T-helper 2 cell treated with Interferon-gamma antibody and Interleukin-4, amounts not matched to agents 5 μg/mL and 100 μg/mL, for 36 hours (primary cell): Measurements from ENCODE around the gene OLR1.
A peak's percentile ranks its signal among the peaks of the same experiment; 100 is the strongest.

Experiments
- DNase-seq: peaks from one replicate; pipeline ENCODE4 v3.0.0; 2021; ENCODE audit warnings: low spot score
- H3K27ac Mint-ChIP-seq: one replicate; pipeline ENCODE4 v1.8.0; 2021; ENCODE audit warnings: mild to moderate bottlenecking, mixed read lengths
- H3K27me3 Mint-ChIP-seq: one replicate; pipeline ENCODE4 v1.8.0; 2021; ENCODE audit warnings: low read depth, mixed read lengths
- H3K36me3 Mint-ChIP-seq: one replicate; pipeline ENCODE4 v1.8.0; 2021; ENCODE audit warnings: low read depth, mixed read lengths
- H3K4me1 Mint-ChIP-seq: one replicate; pipeline ENCODE4 v1.8.0; 2021; ENCODE audit warnings: low read depth, mixed read lengths
- H3K4me3 Mint-ChIP-seq: one replicate; pipeline ENCODE4 v1.8.0; 2022; ENCODE audit warnings: mild to moderate bottlenecking, moderate library complexity, mixed read lengths
- H3K9me3 Mint-ChIP-seq: one replicate; pipeline ENCODE4 v1.8.0; 2021; ENCODE audit warnings: mixed read lengths

OLR1 gene

GRCh38 chr12:10178821-10179220 is 6.9 kb upstream of the OLR1 start, which contains the start of gene TMEM52B:
TSS of gene TMEM52B (plus strand) at chr12:10179032. CDS start at chr12:10179575, 543 bp downstream.
- no peaks in the 10 kb centered on the region for H3K4me1 Mint-ChIP-seq
- no peak for DNase-seq
- H3K27ac Mint-ChIP-seq = no peak within 1 kb of the TSS
- H3K9me3 Mint-ChIP-seq = no peaks in the 10 kb centered on the region
- H3K4me3 Mint-ChIP-seq = no peak within 1 kb of the TSS
- H3K27me3 Mint-ChIP-seq = peaks cover 30% of the 10 kb centered on the region
- H3K36me3 Mint-ChIP-seq = no peaks in the 10 kb centered on the region

GRCh38 chr12:10175846-10176636 is 4.1 kb upstream of the OLR1 start:
- no peaks in the 10 kb centered on the region for H3K9me3 Mint-ChIP-seq
- peaks cover 38% of the 10 kb centered on the region for H3K27me3 Mint-ChIP-seq
- H3K27ac Mint-ChIP-seq = no peak overlapping the region
- H3K4me3 Mint-ChIP-seq = no peak overlapping the region
- H3K4me1 Mint-ChIP-seq = no peaks in the 10 kb centered on the region
- H3K36me3 Mint-ChIP-seq = no peaks in the 10 kb centered on the region
- DNase-seq = no peak

- Mint-ChIP-seq H3K9me3 (no peaks in the 10 kb centered on the region), H3K27ac (no peak overlapping the region), H3K4me1 (no peaks in the 10 kb centered on the region), H3K4me3 (no peak overlapping the region), H3K27me3 (peaks cover 42% of the 10 kb centered on the region), H3K36me3 (no peaks in the 10 kb centered on the region)
- no peak for DNase-seq
These were observed 3.2 kb upstream of the OLR1 start for GRCh38 chr12:10174986-10175614.

- no peak overlapping the region for H3K4me3 Mint-ChIP-seq
- H3K4me1 Mint-ChIP-seq = no peaks in the 10 kb centered on the region
- no peaks in the 10 kb centered on the region for H3K9me3 Mint-ChIP-seq
- no peak for DNase-seq
- peaks cover 37% of the 10 kb centered on the region for H3K27me3 Mint-ChIP-seq
- H3K27ac Mint-ChIP-seq = no peak overlapping the region
- H3K36me3 Mint-ChIP-seq = no peaks in the 10 kb centered on the region
These were observed 1.7 kb downstream of the OLR1 start for GRCh38 chr12:10170216-10170615.

- H3K9me3 Mint-ChIP-seq = no peaks in the 10 kb centered on the region
- H3K27me3 Mint-ChIP-seq = peaks cover 28% of the 10 kb centered on the region
- DNase-seq = no peak
- no peak overlapping the region for H3K27ac Mint-ChIP-seq
- H3K4me1 Mint-ChIP-seq = no peaks in the 10 kb centered on the region
- H3K4me3 Mint-ChIP-seq = no peak overlapping the region
- H3K36me3 Mint-ChIP-seq = no peaks in the 10 kb centered on the region
These were observed 2.8 kb downstream of the OLR1 start for GRCh38 chr12:10169104-10169503.

- no peaks in the 10 kb centered on the region for H3K36me3 Mint-ChIP-seq
- no peaks in the 10 kb centered on the region for H3K9me3 Mint-ChIP-seq
- no peak for DNase-seq
- H3K4me3 Mint-ChIP-seq = no peak overlapping the region
- peaks cover 26% of the 10 kb centered on the region for H3K27me3 Mint-ChIP-seq
- no peak overlapping the region for H3K27ac Mint-ChIP-seq
- no peaks in the 10 kb centered on the region for H3K4me1 Mint-ChIP-seq
These were observed 4.3 kb downstream of the OLR1 start for GRCh38 chr12:10167599-10167998.

GRCh38 chr12:10165421-10165820 is 6.5 kb downstream of the OLR1 start:
- Mint-ChIP-seq H3K27me3 (peaks cover 19% of the 10 kb centered on the region), H3K36me3 (no peaks in the 10 kb centered on the region), H3K4me3 (no peak overlapping the region), H3K9me3 (no peaks in the 10 kb centered on the region), H3K4me1 (no peaks in the 10 kb centered on the region), H3K27ac (no peak overlapping the region)
- no peak for DNase-seq

GRCh38 chr12:10163084-10163483 is 8.8 kb downstream of the OLR1 start:
- Mint-ChIP-seq H3K4me3 (no peak overlapping the region), H3K4me1 (no peaks in the 10 kb centered on the region), H3K27ac (no peak overlapping the region), H3K27me3 (peaks cover 24% of the 10 kb centered on the region), H3K36me3 (no peaks in the 10 kb centered on the region), H3K9me3 (no peaks in the 10 kb centered on the region)
- no peak for DNase-seq

- Mint-ChIP-seq H3K4me1 (no peaks in the 10 kb centered on the region), H3K36me3 (no peaks in the 10 kb centered on the region), H3K9me3 (no peaks in the 10 kb centered on the region), H3K27ac (no peak overlapping the region), H3K4me3 (no peak overlapping the region), H3K27me3 (peaks cover 29% of the 10 kb centered on the region)
- DNase-seq = no peak
These were observed 11.1 kb downstream of the OLR1 start for GRCh38 chr12:10160617-10161385.

GRCh38 chr12:10159280-10159679 is 12.7 kb downstream of the OLR1 start:
- H3K4me1 Mint-ChIP-seq = no peaks in the 10 kb centered on the region
- H3K9me3 Mint-ChIP-seq = no peaks in the 10 kb centered on the region
- peaks cover 37% of the 10 kb centered on the region for H3K27me3 Mint-ChIP-seq
- no peaks in the 10 kb centered on the region for H3K36me3 Mint-ChIP-seq
- H3K27ac Mint-ChIP-seq = no peak overlapping the region
- no peak overlapping the region for H3K4me3 Mint-ChIP-seq
- DNase-seq = no peak

- Mint-ChIP-seq H3K9me3 (no peaks in the 10 kb centered on the region), H3K4me1 (peaks cover 3% of the 10 kb centered on the region), H3K27me3 (peaks cover 45% of the 10 kb centered on the region)
These were observed 13.5 kb downstream of the OLR1 start for GRCh38 chr12:10158406-10158805.

GRCh38 chr12:10155966-10156365 is 16.0 kb downstream of the OLR1 start:
- DNase-seq = no peak
- Mint-ChIP-seq H3K36me3 (no peaks in the 10 kb centered on the region), H3K9me3 (no peaks in the 10 kb centered on the region), H3K27me3 (peaks cover 43% of the 10 kb centered on the region), H3K27ac (no peak overlapping the region), H3K4me1 (peaks cover 6% of the 10 kb centered on the region), H3K4me3 (no peak overlapping the region)

More at GRCh38 chr12:10158406-10158805, 13.5 kb downstream of the OLR1 start:
- Mint-ChIP-seq H3K27ac (no peak overlapping the region), H3K4me3 (no peak overlapping the region), H3K36me3 (no peaks in the 10 kb centered on the region)
- no peak for DNase-seq

- DNase-seq = no peak
- no peak overlapping the region for H3K27ac Mint-ChIP-seq
- peaks cover 47% of the 10 kb centered on the region for H3K27me3 Mint-ChIP-seq
- no peaks in the 10 kb centered on the region for H3K9me3 Mint-ChIP-seq
- peak overlapping the region; percentile 85 for H3K4me3 Mint-ChIP-seq
- H3K36me3 Mint-ChIP-seq = no peaks in the 10 kb centered on the region
- peaks cover 6% of the 10 kb centered on the region for H3K4me1 Mint-ChIP-seq
These were observed 17.8 kb downstream of the OLR1 start for GRCh38 chr12:10154145-10154496.
